ENCODE results near the gene ENTREP1. TPM values are rescaled to one million over a fixed set of nuclear protein-coding genes. Genes with fewer than 3 reads are reported as not detected.

The ENTREP1 gene
- total RNA-seq, 2 experiments from 2014 or later: 0.08 to 0.14 TPM

- no peak overlapping the region for H3K4me3 Mint-ChIP-seq
- Histone ChIP-seq H3K27me3 (ENCODE audit: control insufficient read depth in 1 of 2, insufficient read depth in 2 of 2, low read length in 2 of 2) (peaks cover 0 to 2% of the 10 kb centered on the region in 2 experiments), H3K27ac (ENCODE audit: low read depth in 1 of 2, low read length in 2 of 2) (no peak overlapping the region), H3K4me3 (ENCODE audit: low read length) (no peak overlapping the region), H3K4me1 (ENCODE audit: insufficient read depth, low read length) (no peaks in the 10 kb centered on the region), H3K9me3 (ENCODE audit: control insufficient read depth in 1 of 2, insufficient read depth in 1 of 2, low read length in 2 of 2) (no peaks in the 10 kb centered on the region), H3K36me3 (ENCODE audit: insufficient read depth, low read length) (no peaks in the 10 kb centered on the region)
- no peak overlapping the region for H3K27ac Mint-ChIP-seq
- DNase-seq: no peak
- ChIA-PET CTCF (no interaction called here), POLR2A (no interaction called here)
- intact Hi-C loops (cut with DNase I, micrococcal nuclease): no loop called here
- H3K9me3 Mint-ChIP-seq: no peaks in the 10 kb centered on the region
- peaks cover 23% of the 10 kb centered on the region for H3K27me3 Mint-ChIP-seq
- no peaks in the 10 kb centered on the region for H3K36me3 Mint-ChIP-seq (ENCODE audit: low read depth)
- no peak for ATAC-seq (ENCODE audit: poor library complexity)
- no peak for TF ChIP-seq CTCF (IDR thresholded peaks at IDR 0.05)
- no peaks in the 10 kb centered on the region for H3K4me1 Mint-ChIP-seq (ENCODE audit: low read depth)
These were observed 51.6 kb downstream of the ENTREP1 start for GRCh38 chr9:69376651-69377050.

GRCh38 chr9:69377291-69377690 is 52.3 kb downstream of the ENTREP1 start:
- Mint-ChIP-seq H3K4me1 (ENCODE audit: low read depth) (no peaks in the 10 kb centered on the region), H3K27me3 (peaks cover 23% of the 10 kb centered on the region), H3K4me3 (no peak overlapping the region), H3K9me3 (no peaks in the 10 kb centered on the region), H3K27ac (no peak overlapping the region), H3K36me3 (ENCODE audit: low read depth) (no peaks in the 10 kb centered on the region)
- Histone ChIP-seq H3K27me3 (ENCODE audit: control insufficient read depth in 1 of 2, insufficient read depth in 2 of 2, low read length in 2 of 2) (peaks cover 0 to 2% of the 10 kb centered on the region in 2 experiments), H3K4me3 (ENCODE audit: low read length) (no peak overlapping the region), H3K27ac (ENCODE audit: low read depth in 1 of 2, low read length in 2 of 2) (no peak overlapping the region), H3K4me1 (ENCODE audit: insufficient read depth, low read length) (no peaks in the 10 kb centered on the region), H3K9me3 (ENCODE audit: control insufficient read depth in 1 of 2, insufficient read depth in 1 of 2, low read length in 2 of 2) (no peaks in the 10 kb centered on the region), H3K36me3 (ENCODE audit: insufficient read depth, low read length) (no peaks in the 10 kb centered on the region)
- ChIA-PET CTCF (no interaction called here), POLR2A (no interaction called here)
- ATAC-seq (ENCODE audit: poor library complexity): no peak
- no peak for DNase-seq
- intact Hi-C loops (cut with DNase I, micrococcal nuclease): no loop called here
- no peak for TF ChIP-seq CTCF (IDR thresholded peaks at IDR 0.05)

- no peaks in the 10 kb centered on the region for H3K36me3 Mint-ChIP-seq (ENCODE audit: low read depth)
- ATAC-seq (ENCODE audit: poor library complexity): no peak
These were observed 53.0 kb downstream of the ENTREP1 start for GRCh38 chr9:69377981-69378380.

More at GRCh38 chr9:69377981-69378380, 53.0 kb downstream of the ENTREP1 start:
- peaks cover 23% of the 10 kb centered on the region for H3K27me3 Mint-ChIP-seq
- TF ChIP-seq CTCF (IDR thresholded peaks at IDR 0.05): no peak
- Histone ChIP-seq H3K27ac (ENCODE audit: low read depth in 1 of 2, low read length in 2 of 2) (no peak overlapping the region), H3K4me1 (ENCODE audit: insufficient read depth, low read length) (no peaks in the 10 kb centered on the region), H3K27me3 (ENCODE audit: control insufficient read depth in 1 of 2, insufficient read depth in 2 of 2, low read length in 2 of 2) (peaks cover 0 to 2% of the 10 kb centered on the region in 2 experiments), H3K36me3 (ENCODE audit: insufficient read depth, low read length) (no peaks in the 10 kb centered on the region), H3K4me3 (ENCODE audit: low read length) (no peak overlapping the region), H3K9me3 (ENCODE audit: control insufficient read depth in 1 of 2, insufficient read depth in 1 of 2, low read length in 2 of 2) (no peaks in the 10 kb centered on the region)
- H3K27ac Mint-ChIP-seq: no peak overlapping the region
- CTCF ChIA-PET: no interaction called here
- POLR2A ChIA-PET: no interaction called here
- no peaks in the 10 kb centered on the region for H3K4me1 Mint-ChIP-seq (ENCODE audit: low read depth)
- no peaks in the 10 kb centered on the region for H3K9me3 Mint-ChIP-seq
- intact Hi-C loops (cut with DNase I, micrococcal nuclease): no loop called here
- no peak overlapping the region for H3K4me3 Mint-ChIP-seq
- DNase-seq: no peak

Data from CD4-positive, alpha-beta T cell (primary cell).